Ishikawa (cell line): ENCODE results near the gene RNF151.

Source experiments
- EP300 ChIP-seq: IDR thresholded peaks from 2 replicates; pipeline ENCODE4 v1.6.1; 2012; ENCODE audit warnings: borderline replicate concordance
- NFIC ChIP-seq: IDR thresholded peaks from 2 replicates; pipeline ENCODE4 v1.6.1; 2012
- TAF1 ChIP-seq: IDR thresholded peaks from 2 replicates; pipeline ENCODE4 v1.6.1; 2012; ENCODE audit warnings: low read depth, mild to moderate bottlenecking
- TCF12 ChIP-seq: IDR thresholded peaks from 2 replicates; pipeline ENCODE4 v1.6.1; 2012; ENCODE audit warnings: low read depth
- TF ChIP-seq, protein P1 (sequence below): IDR thresholded peaks from 2 replicates; pipeline ENCODE4 v1.6.1; 2012

DNA sequence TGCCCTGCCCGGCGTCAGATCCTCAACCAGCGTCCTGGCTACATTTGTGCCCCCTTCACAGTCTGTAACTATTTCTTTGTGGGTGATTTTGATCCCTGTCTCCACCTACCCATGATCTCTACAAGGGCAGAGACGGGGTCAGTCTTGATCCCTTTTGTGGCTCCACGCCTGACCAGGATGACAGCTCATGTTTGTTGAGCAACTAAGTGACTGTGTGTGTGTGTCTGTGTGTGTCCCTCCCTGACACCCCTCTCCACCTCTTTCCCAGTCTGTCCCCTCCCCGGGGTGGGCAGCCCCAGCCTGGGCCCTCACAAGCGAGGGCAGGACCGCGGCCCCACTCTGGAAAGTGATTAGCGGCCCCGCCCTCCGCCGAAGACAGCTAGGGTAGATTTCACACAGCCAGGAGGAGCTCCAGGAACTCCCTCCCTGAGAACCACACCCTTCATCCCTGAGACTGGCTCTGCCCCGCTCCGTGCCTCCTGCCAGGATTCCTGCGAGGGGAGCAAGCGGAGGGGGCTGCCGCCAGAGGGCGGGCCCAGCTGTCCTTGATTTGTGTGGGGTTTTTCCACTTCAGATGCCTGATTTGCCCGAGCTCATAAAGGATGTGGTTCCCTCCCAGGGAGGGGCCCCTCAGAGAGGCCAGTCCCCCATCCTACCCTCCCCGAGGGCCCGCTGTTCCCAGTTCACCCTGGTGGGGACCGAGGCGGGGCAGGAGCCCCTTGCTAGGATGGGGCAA is 43.2 kb upstream of the RNF151 start:
- TF ChIP-seq, protein P1, sequence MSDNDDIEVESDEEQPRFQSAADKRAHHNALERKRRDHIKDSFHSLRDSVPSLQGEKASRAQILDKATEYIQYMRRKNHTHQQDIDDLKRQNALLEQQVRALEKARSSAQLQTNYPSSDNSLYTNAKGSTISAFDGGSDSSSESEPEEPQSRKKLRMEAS, result no peak
- TF ChIP-seq NFIC (no peak), EP300 (no peak), TCF12 (no peak), TAF1 (no peak)
